ENCODE measurements around the gene GNG7. TPM values are rescaled to one million over a fixed set of nuclear protein-coding genes. Genes with fewer than 3 reads are reported as not detected.

The GNG7 gene
- polyA plus RNA-seq, 1 donor (not counting 4 experiments of a cell fraction or from before 2014, with no cell fraction given), result 0.01 TPM

DNA sequence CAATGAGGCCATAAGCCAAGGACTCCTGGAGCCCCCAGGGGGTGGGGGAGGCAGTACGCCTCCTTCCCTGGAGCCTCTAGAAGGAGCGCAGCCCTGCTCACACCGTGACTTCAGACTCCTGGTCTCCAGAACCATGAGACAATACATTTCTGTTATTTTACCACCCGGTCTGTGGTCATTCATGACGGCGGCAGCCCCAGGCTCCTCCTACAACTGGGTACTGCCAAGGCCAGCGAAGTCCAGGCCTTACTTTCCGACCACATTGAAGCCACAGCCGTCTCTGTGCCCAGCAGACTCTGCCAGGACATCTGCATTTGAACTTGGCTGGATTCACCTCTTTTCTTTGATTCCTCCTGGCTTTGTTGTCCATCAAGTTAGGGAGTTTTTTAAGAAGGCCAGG, 10.5 kb downstream of the GNG7 start:
- H3K9me3 ChIP-seq (ENCODE audit: control insufficient read depth, low read depth, low read length), result no peaks in the 10 kb centered on the region
- no peaks in the 10 kb centered on the region for H3K36me3 ChIP-seq (ENCODE audit: control insufficient read depth in 2 of 2, extremely low read depth in 1 of 2, insufficient read depth in 2 of 2, low read length in 2 of 2)
- no peak overlapping the region for H3K4me3 ChIP-seq (ENCODE audit: control insufficient read depth in 2 of 3, extremely low read depth in 1 of 3, insufficient read depth in 2 of 3, low read depth in 1 of 3, low read length in 3 of 3)
- H2AFZ ChIP-seq (ENCODE audit: control insufficient read depth, low read length), result no peak overlapping the region
- TF ChIP-seq EZH2 (IDR thresholded peaks at IDR 0.05; ENCODE audit: low read length), result no peak
- TF ChIP-seq, protein P1, sequence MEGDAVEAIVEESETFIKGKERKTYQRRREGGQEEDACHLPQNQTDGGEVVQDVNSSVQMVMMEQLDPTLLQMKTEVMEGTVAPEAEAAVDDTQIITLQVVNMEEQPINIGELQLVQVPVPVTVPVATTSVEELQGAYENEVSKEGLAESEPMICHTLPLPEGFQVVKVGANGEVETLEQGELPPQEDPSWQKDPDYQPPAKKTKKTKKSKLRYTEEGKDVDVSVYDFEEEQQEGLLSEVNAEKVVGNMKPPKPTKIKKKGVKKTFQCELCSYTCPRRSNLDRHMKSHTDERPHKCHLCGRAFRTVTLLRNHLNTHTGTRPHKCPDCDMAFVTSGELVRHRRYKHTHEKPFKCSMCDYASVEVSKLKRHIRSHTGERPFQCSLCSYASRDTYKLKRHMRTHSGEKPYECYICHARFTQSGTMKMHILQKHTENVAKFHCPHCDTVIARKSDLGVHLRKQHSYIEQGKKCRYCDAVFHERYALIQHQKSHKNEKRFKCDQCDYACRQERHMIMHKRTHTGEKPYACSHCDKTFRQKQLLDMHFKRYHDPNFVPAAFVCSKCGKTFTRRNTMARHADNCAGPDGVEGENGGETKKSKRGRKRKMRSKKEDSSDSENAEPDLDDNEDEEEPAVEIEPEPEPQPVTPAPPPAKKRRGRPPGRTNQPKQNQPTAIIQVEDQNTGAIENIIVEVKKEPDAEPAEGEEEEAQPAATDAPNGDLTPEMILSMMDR (optimal IDR thresholded peaks at IDR 0.05 in 1 of 3, IDR thresholded peaks at IDR 0.05 in 1 of 3, conservative IDR thresholded peaks at IDR 0.05 in 1 of 3; ENCODE audit: extremely low read depth in 1 of 3, insufficient read depth in 2 of 3, low read length in 3 of 3), result no peak
- no peaks in the 10 kb centered on the region for H3K9me1 ChIP-seq (ENCODE audit: control insufficient read depth, extremely low read depth, insufficient read depth, low read length)
- no peak overlapping the region for H3K27ac ChIP-seq (ENCODE audit: control insufficient read depth, insufficient read depth, low read length)
- H3K4me2 ChIP-seq (ENCODE audit: control insufficient read depth, extremely low read depth, insufficient read depth, low read depth, low read length), result no peak overlapping the region
- H3K9ac ChIP-seq (ENCODE audit: control insufficient read depth, extremely low read depth, insufficient read depth, low read length), result no peak overlapping the region
- FAIRE-seq (no peak), DNase-seq (ENCODE audit: low read depth, low spot score) (no peak)
- H3K79me2 ChIP-seq (ENCODE audit: control insufficient read depth, insufficient read depth, low read length), result no peaks in the 10 kb centered on the region
- dilution Hi-C loops (cut with MboI; ENCODE audit: extremely low pct_ligation_motif_present, low sequenced_read_pairs), result no loop called here
- H3K27me3 ChIP-seq (ENCODE audit: control insufficient read depth, extremely low read depth, insufficient read depth, low read length), result no peaks in the 10 kb centered on the region
- no peaks in the 10 kb centered on the region for H4K20me1 ChIP-seq (ENCODE audit: control insufficient read depth, extremely low read depth, insufficient read depth, low read length)
- H3K4me1 ChIP-seq (ENCODE audit: control insufficient read depth, extremely low read depth, insufficient read depth, low read length), result no peaks in the 10 kb centered on the region

DNA sequence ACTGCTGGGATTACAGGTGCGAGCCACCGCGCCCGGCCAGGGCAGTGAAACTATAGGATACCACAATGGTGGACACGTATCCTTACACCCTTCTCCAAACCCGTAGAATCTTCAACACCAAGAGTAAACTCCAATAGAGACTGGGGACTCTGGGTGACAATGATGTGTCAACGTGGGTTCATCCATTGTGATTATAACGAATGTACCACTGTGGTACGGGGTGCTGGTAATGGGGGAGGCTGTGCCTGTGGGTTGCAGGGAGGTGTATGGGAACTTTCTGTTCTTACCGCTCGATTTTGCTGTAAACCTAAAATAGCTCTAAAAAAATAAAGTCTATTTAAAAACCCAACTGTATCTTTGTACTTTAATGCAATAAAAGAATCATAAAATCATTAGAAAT, 11.6 kb downstream of the GNG7 start:
- Histone ChIP-seq H3K79me2 (ENCODE audit: control insufficient read depth, insufficient read depth, low read length) (no peaks in the 10 kb centered on the region), H3K4me1 (ENCODE audit: control insufficient read depth, extremely low read depth, insufficient read depth, low read length) (no peaks in the 10 kb centered on the region), H3K9me3 (ENCODE audit: control insufficient read depth, low read depth, low read length) (no peaks in the 10 kb centered on the region), H4K20me1 (ENCODE audit: control insufficient read depth, extremely low read depth, insufficient read depth, low read length) (no peaks in the 10 kb centered on the region), H2AFZ (ENCODE audit: control insufficient read depth, low read length) (no peak overlapping the region), H3K36me3 (ENCODE audit: control insufficient read depth in 2 of 2, extremely low read depth in 1 of 2, insufficient read depth in 2 of 2, low read length in 2 of 2) (no peaks in the 10 kb centered on the region), H3K27ac (ENCODE audit: control insufficient read depth, insufficient read depth, low read length) (no peak overlapping the region), H3K4me3 (ENCODE audit: control insufficient read depth in 2 of 3, extremely low read depth in 1 of 3, insufficient read depth in 2 of 3, low read depth in 1 of 3, low read length in 3 of 3) (no peak overlapping the region), H3K9me1 (ENCODE audit: control insufficient read depth, extremely low read depth, insufficient read depth, low read length) (no peaks in the 10 kb centered on the region), H3K4me2 (ENCODE audit: control insufficient read depth, extremely low read depth, insufficient read depth, low read depth, low read length) (no peak overlapping the region), H3K27me3 (ENCODE audit: control insufficient read depth, extremely low read depth, insufficient read depth, low read length) (no peaks in the 10 kb centered on the region), H3K9ac (ENCODE audit: control insufficient read depth, extremely low read depth, insufficient read depth, low read length) (no peak overlapping the region)
- dilution Hi-C loops (cut with MboI; ENCODE audit: extremely low pct_ligation_motif_present, low sequenced_read_pairs), result no loop called here
- FAIRE-seq, result no peak
- TF ChIP-seq, protein P1 (optimal IDR thresholded peaks at IDR 0.05 in 1 of 3, IDR thresholded peaks at IDR 0.05 in 1 of 3, conservative IDR thresholded peaks at IDR 0.05 in 1 of 3; ENCODE audit: extremely low read depth in 1 of 3, insufficient read depth in 2 of 3, low read length in 3 of 3), result no peak
- TF ChIP-seq EZH2 (IDR thresholded peaks at IDR 0.05; ENCODE audit: low read length), result no peak
- DNase-seq (ENCODE audit: low read depth, low spot score), result no peak
